ENCODE results near the gene ABCB1. TPM values are rescaled to one million over a fixed set of nuclear protein-coding genes. Genes with fewer than 3 reads are reported as not detected.

ABCB1 gene
- total and polyA plus RNA-seq, 2 of the 13 experiments (the other 11 are each of a cell fraction or from before 2014, with no cell fraction given): 42.8 to 52.6 TPM

DNA sequence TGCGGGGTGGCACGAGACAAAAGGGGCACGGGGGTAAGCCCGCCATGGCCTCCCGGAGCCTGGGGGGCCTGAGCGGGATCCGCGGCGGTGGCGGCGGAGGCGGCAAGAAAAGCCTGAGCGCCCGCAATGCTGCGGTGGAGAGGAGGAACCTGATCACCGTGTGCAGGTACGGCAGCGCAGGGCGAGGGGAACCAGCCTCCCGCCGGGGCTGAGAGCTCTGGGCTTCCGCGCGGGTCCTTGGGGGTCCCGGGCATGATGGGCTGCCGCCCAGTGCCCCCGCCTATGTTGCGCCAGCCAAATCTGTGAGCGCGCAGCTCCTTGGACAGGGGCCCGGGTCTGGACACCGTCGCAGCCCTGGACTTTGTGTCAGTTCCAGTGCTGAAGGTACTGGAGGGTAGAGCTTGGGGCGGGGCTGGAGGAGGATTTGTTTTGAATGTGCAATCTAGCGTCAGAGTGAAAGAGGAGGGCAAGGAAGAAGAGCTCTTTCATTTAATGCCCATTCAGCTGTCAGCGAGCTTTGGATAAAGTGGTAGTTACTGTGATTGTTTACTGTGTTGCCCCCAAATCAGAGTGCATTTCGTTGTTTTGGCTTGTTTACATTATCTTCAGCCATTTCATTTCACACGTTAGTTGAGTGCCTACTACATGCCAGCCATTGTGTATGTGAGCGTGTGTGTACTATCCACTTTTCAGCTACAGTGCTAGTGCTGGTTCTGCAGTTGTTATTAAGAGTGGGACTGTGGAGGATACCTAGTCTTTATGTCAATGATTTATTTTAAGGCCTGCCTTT lies 28.3 kb upstream of the ABCB1 start (continued):
- TF ChIP-seq, protein P1, sequence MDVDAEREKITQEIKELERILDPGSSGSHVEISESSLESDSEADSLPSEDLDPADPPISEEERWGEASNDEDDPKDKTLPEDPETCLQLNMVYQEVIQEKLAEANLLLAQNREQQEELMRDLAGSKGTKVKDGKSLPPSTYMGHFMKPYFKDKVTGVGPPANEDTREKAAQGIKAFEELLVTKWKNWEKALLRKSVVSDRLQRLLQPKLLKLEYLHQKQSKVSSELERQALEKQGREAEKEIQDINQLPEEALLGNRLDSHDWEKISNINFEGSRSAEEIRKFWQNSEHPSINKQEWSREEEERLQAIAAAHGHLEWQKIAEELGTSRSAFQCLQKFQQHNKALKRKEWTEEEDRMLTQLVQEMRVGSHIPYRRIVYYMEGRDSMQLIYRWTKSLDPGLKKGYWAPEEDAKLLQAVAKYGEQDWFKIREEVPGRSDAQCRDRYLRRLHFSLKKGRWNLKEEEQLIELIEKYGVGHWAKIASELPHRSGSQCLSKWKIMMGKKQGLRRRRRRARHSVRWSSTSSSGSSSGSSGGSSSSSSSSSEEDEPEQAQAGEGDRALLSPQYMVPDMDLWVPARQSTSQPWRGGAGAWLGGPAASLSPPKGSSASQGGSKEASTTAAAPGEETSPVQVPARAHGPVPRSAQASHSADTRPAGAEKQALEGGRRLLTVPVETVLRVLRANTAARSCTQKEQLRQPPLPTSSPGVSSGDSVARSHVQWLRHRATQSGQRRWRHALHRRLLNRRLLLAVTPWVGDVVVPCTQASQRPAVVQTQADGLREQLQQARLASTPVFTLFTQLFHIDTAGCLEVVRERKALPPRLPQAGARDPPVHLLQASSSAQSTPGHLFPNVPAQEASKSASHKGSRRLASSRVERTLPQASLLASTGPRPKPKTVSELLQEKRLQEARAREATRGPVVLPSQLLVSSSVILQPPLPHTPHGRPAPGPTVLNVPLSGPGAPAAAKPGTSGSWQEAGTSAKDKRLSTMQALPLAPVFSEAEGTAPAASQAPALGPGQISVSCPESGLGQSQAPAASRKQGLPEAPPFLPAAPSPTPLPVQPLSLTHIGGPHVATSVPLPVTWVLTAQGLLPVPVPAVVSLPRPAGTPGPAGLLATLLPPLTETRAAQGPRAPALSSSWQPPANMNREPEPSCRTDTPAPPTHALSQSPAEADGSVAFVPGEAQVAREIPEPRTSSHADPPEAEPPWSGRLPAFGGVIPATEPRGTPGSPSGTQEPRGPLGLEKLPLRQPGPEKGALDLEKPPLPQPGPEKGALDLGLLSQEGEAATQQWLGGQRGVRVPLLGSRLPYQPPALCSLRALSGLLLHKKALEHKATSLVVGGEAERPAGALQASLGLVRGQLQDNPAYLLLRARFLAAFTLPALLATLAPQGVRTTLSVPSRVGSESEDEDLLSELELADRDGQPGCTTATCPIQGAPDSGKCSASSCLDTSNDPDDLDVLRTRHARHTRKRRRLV (CRISPR knock-in tag; IDR thresholded peaks at IDR 0.05): 0 out of 2 replicates have a peak, but pooled peaks have one; percentile 32
- TF ChIP-seq ZFP36L2 (CRISPR knock-in tag; IDR thresholded peaks at IDR 0.05) (no peak), NKX3-1 (CRISPR knock-in tag; IDR thresholded peaks at IDR 0.05) (no peak), JUND (CRISPR knock-in tag; IDR thresholded peaks at IDR 0.05) (no peak), NCOA1 (CRISPR knock-in tag; IDR thresholded peaks at IDR 0.05) (0 out of 2 replicates have a peak, but pooled peaks have one; percentile 13), ZNF292 (CRISPR knock-in tag; IDR thresholded peaks at IDR 0.05; ENCODE audit: borderline replicate concordance, low read depth) (0 out of 2 replicates have a peak, but pooled peaks have one; percentile 23), ZMYM2 (CRISPR knock-in tag; IDR thresholded peaks at IDR 0.05) (0 out of 2 replicates have a peak, but pooled peaks have one; percentile 28), CENPT (CRISPR knock-in tag; IDR thresholded peaks at IDR 0.05; ENCODE audit: low read depth) (no peak), FOXA1 (IDR thresholded peaks at IDR 0.05) (no peak), FOXA1 (CRISPR knock-in tag; IDR thresholded peaks at IDR 0.05) (0 out of 2 replicates have a peak, but pooled peaks have one; percentile 45), ZSCAN22 (CRISPR knock-in tag; IDR thresholded peaks at IDR 0.05) (no peak), POGZ (CRISPR knock-in tag; IDR thresholded peaks at IDR 0.05) (peak; percentile 51; the same call in 1 of the 2 replicates), ZNF790 (CRISPR knock-in tag; IDR thresholded peaks at IDR 0.05; ENCODE audit: borderline replicate concordance) (0 out of 2 replicates have a peak, but pooled peaks have one; percentile 13), ZNF776 (CRISPR knock-in tag; IDR thresholded peaks at IDR 0.05) (peak; percentile 84), HNRNPK (IDR thresholded peaks at IDR 0.05; ENCODE audit: low read depth, low read length, poor library complexity, severe bottlenecking) (peak; percentile 4), DR1 (CRISPR knock-in tag; IDR thresholded peaks at IDR 0.05) (no peak), ZNF232 (CRISPR knock-in tag; IDR thresholded peaks at IDR 0.05; ENCODE audit: borderline replicate concordance) (no peak), SCMH1 (CRISPR knock-in tag; IDR thresholded peaks at IDR 0.05; ENCODE audit: borderline replicate concordance) (no peak), HNF1B (CRISPR knock-in tag; IDR thresholded peaks at IDR 0.05) (peak; percentile 23; the same call in 1 of the 2 replicates), ZNF317 (CRISPR knock-in tag; IDR thresholded peaks at IDR 0.05) (0 out of 2 replicates have a peak, but pooled peaks have one; percentile 70), NFKB2 (CRISPR knock-in tag; IDR thresholded peaks at IDR 0.05; ENCODE audit: borderline replicate concordance) (0 out of 2 replicates have a peak, but pooled peaks have one; percentile 36), ZNF563 (CRISPR knock-in tag; IDR thresholded peaks at IDR 0.05) (no peak), ZNF343 (CRISPR knock-in tag; IDR thresholded peaks at IDR 0.05) (no peak), ZNF572 (CRISPR knock-in tag; IDR thresholded peaks at IDR 0.05) (0 out of 2 replicates have a peak, but pooled peaks have one; percentile 27), BRCA1 (CRISPR knock-in tag; IDR thresholded peaks at IDR 0.05) (no peak)
